IPS DF 6.9 (cell line): Measurements from ENCODE around the gene C1orf21.

Experiments used
- DNase-seq: peaks from one replicate; pipeline ENCODE4 v3.0.0-alpha.2; 2013; ENCODE audit warnings: low read depth, low spot score
- H3K27ac ChIP-seq: one replicate; pipeline ENCODE4 v1.5.1; 2013; ENCODE audit warnings: low read length, control low read depth
- H3K27me3 ChIP-seq: 2 replicates; pipeline ENCODE4 v1.6.1; 2013; ENCODE audit warnings: mild to moderate bottlenecking, low read length; ENCODE audit not compliant: control insufficient read depth, insufficient read depth
- H3K36me3 ChIP-seq: 2 replicates; pipeline ENCODE4 v1.6.1; 2013; ENCODE audit warnings: low read length; ENCODE audit not compliant: control insufficient read depth, insufficient read depth
- H3K4me1 ChIP-seq: 2 replicates; pipeline ENCODE4 v1.6.1; 2013; ENCODE audit warnings: low read length; ENCODE audit not compliant: control insufficient read depth, insufficient read depth
- H3K4me3 ChIP-seq: 2 replicates; pipeline ENCODE4 v1.5.1; 2013; ENCODE audit warnings: mild to moderate bottlenecking, low read length
- H3K9me3 ChIP-seq: 2 replicates; pipeline ENCODE4 v1.6.1; 2013; ENCODE audit warnings: low read length, inconsistent platforms; ENCODE audit not compliant: control insufficient read depth, insufficient read depth
- WGBS: extraction: QIAGEN DNeasy Blood & Tissue Kit; methylation state at CpG from one replicate; pipeline ENCODE4 v1.1.7; 2013; ENCODE audit warnings: mixed read lengths, missing lambda C conversion rate; ENCODE audit not compliant: insufficient read length, insufficient coverage; 5-methylcytosine and 5-hydroxymethylcytosine counted together

Gene C1orf21

GRCh38 chr1:184497959-184498723 is 111.3 kb downstream of the C1orf21 start:
- no peaks in the 10 kb centered on the region for H3K27me3 ChIP-seq
- H3K9me3 ChIP-seq, result no peaks in the 10 kb centered on the region
- no peak overlapping the region for H3K27ac ChIP-seq
- no peaks in the 10 kb centered on the region for H3K36me3 ChIP-seq
- peaks cover 5% of the 10 kb centered on the region; the same call in 1 of the 2 replicates for H3K4me1 ChIP-seq
- peak; percentile 45 for DNase-seq
- H3K4me3 ChIP-seq, result no peak overlapping the region
- no CpG with 5 or more reads among the region's 10 CpGs for WGBS

DNA sequence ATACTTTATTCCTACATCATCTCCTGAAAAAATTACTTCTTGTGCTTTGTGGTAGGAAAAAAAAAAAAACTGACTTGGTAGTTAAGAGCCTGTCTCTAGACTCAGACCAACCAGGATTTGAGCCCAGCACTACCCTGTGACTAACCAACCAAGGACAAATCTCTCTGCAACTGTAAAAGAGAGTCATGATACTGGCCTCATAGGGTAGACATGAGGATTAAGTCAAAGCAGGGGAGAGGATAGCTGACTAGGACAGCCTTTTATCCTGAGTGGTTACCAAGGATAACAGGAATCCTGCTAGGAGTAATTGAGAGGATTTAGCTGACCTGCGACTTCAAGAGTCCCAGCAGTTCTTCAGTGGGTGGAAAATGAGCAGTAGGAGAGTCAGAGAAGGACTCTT is 112.8 kb downstream of the C1orf21 start:
- H3K9me3 ChIP-seq, result no peaks in the 10 kb centered on the region
- no peaks in the 10 kb centered on the region for H3K36me3 ChIP-seq
- no peaks in the 10 kb centered on the region for H3K27me3 ChIP-seq
- WGBS, result no CpG with 5 or more reads among the region's 1 CpG
- peaks cover 5% of the 10 kb centered on the region; the same call in 1 of the 2 replicates for H3K4me1 ChIP-seq
- H3K27ac ChIP-seq, result no peak overlapping the region
- H3K4me3 ChIP-seq, result no peak overlapping the region
- DNase-seq, result no peak

GRCh38 chr1:184502161-184502560 is 115.3 kb downstream of the C1orf21 start:
- no CpG with 5 or more reads among the region's 6 CpGs for WGBS
- peaks cover 6% of the 10 kb centered on the region for H3K4me1 ChIP-seq

GRCh38 chr1:184503221-184503749 is 116.5 kb downstream of the C1orf21 start:
- Histone ChIP-seq H3K27me3 (no peaks in the 10 kb centered on the region), H3K36me3 (no peaks in the 10 kb centered on the region), H3K9me3 (no peaks in the 10 kb centered on the region), H3K4me1 (peaks cover 6% of the 10 kb centered on the region), H3K27ac (no peak overlapping the region), H3K4me3 (no peak overlapping the region)
- no peak for DNase-seq
- no CpG with 5 or more reads among the region's 6 CpGs for whole genome bisulfite sequencing

More at GRCh38 chr1:184502161-184502560, 115.3 kb downstream of the C1orf21 start:
- Histone ChIP-seq H3K27me3 (no peaks in the 10 kb centered on the region), H3K27ac (no peak overlapping the region), H3K36me3 (no peaks in the 10 kb centered on the region), H3K4me3 (no peak overlapping the region), H3K9me3 (no peaks in the 10 kb centered on the region)
- DNase-seq, result no peak

DNA sequence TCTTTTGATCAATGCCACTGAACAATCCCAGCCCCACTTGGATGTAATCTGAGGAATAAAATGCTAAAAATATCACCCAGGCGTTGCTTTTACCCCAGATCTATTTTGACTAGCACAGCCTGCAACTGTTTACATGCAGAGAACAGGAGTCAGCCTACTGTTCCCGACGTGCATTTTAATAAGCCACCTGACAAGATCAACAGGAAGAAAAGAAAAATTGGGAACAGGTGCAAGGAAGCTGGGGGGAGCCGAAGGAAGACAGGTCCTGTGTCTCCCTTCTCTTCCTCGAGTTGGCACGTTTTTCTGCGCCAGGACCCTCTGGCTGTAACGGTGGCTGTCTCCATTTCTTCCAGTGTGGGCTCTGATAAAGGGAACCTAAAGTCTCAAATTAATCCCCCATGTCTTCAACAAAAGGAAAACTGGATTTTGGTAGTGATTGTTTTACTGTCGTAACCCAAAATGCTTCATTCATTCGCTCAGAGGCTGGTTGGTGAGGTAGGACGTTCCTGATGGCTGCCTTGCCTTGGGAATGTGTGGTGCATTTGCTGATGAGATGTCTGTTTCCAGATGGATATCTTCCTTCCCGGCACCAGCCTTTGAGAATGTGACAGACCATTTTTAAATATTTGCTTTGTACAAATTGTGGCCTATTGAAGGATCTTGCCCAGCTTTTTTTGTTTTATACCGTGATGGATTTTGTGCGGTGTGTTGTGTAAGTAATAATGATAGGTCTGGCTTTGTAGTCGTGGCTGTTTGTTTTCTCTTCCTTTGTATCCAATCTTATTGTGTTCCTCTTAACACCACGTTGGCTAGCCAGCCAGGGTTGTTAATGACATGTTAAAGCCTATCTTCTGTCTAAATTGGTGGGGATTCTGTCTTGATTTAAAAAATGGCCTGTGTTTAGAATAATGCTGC is 117.5 kb downstream of the C1orf21 start:
- DNase-seq, result no peak
- Histone ChIP-seq H3K27me3 (no peaks in the 10 kb centered on the region), H3K36me3 (no peaks in the 10 kb centered on the region), H3K27ac (no peak overlapping the region), H3K9me3 (no peaks in the 10 kb centered on the region), H3K4me1 (peaks cover 2% of the 10 kb centered on the region), H3K4me3 (no peak overlapping the region)
- WGBS, result no CpG with 5 or more reads among the region's 16 CpGs

GRCh38 chr1:184504955-184505338 is 118.1 kb downstream of the C1orf21 start:
- H3K9me3 ChIP-seq, result no peaks in the 10 kb centered on the region
- no peaks in the 10 kb centered on the region for H3K36me3 ChIP-seq
- H3K4me3 ChIP-seq, result no peak overlapping the region
- WGBS, result no CpG with 5 or more reads among the region's 1 CpG
- H3K4me1 ChIP-seq, result peaks cover 2% of the 10 kb centered on the region
- H3K27ac ChIP-seq, result no peak overlapping the region
- no peaks in the 10 kb centered on the region for H3K27me3 ChIP-seq
- DNase-seq, result no peak

- DNase-seq, result no peak
- Histone ChIP-seq H3K27ac (no peak overlapping the region), H3K9me3 (no peaks in the 10 kb centered on the region), H3K4me3 (no peak overlapping the region), H3K36me3 (no peaks in the 10 kb centered on the region), H3K27me3 (no peaks in the 10 kb centered on the region), H3K4me1 (peaks cover 2% of the 10 kb centered on the region)
- WGBS, result no CpG with 5 or more reads among the region's 3 CpGs
These were observed 119.7 kb downstream of the C1orf21 start for GRCh38 chr1:184506481-184506880.

GRCh38 chr1:184507165-184507564 is 120.3 kb downstream of the C1orf21 start:
- no CpG with 5 or more reads among the region's 1 CpG for WGBS
- H3K4me3 ChIP-seq, result no peak overlapping the region
- H3K36me3 ChIP-seq, result no peaks in the 10 kb centered on the region
- no peak for DNase-seq
- no peaks in the 10 kb centered on the region for H3K9me3 ChIP-seq
- H3K27me3 ChIP-seq, result no peaks in the 10 kb centered on the region
- peaks cover 2% of the 10 kb centered on the region for H3K4me1 ChIP-seq
- H3K27ac ChIP-seq, result no peak overlapping the region

GRCh38 chr1:184507604-184508280 is 120.9 kb downstream of the C1orf21 start:
- no peaks in the 10 kb centered on the region for H3K9me3 ChIP-seq
- no peaks in the 10 kb centered on the region for H3K36me3 ChIP-seq
- WGBS, result 100% methylated on average over 1 of the region's 1 CpG
- no peak overlapping the region for H3K27ac ChIP-seq
- peaks cover 2% of the 10 kb centered on the region for H3K4me1 ChIP-seq
- no peaks in the 10 kb centered on the region for H3K27me3 ChIP-seq
- DNase-seq, result no peak
- no peak overlapping the region for H3K4me3 ChIP-seq

DNA sequence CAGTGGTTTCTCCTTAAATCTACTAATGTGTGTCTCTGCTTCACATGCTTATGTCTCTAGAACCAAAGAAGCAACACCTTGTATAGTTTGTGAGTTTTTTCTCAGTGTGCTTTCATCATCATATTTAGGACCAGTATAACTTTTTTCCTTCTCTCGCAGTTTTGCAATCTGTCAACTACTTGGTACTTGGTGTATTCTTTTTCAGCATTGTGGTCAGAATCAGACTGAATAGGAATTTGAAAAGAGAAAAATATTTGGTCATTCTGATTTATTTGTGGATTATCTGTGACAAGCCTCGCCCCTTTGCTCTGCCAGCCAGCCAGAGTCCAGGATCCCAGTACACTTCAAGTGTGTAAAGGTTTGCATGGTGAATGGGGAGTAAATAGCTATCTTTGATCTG is 122.3 kb downstream of the C1orf21 start:
- Histone ChIP-seq H3K4me3 (no peak overlapping the region), H3K27ac (no peak overlapping the region), H3K36me3 (no peaks in the 10 kb centered on the region), H3K9me3 (no peaks in the 10 kb centered on the region), H3K4me1 (peaks cover 2% of the 10 kb centered on the region; the same call in 1 of the 2 replicates), H3K27me3 (no peaks in the 10 kb centered on the region)
- no peak for DNase-seq
- no CpG with 5 or more reads among the region's 2 CpGs for WGBS
